ENCODE data around the gene CRIM1. TPM values are rescaled to one million over a fixed set of nuclear protein-coding genes. Genes with fewer than 3 reads are reported as not detected.
"Not testable (repeated sequence)": the region's sequence is repeated elsewhere in the genome, so short reads cannot be mapped to it uniquely, and the experiment has no call there.

Gene CRIM1, protein sequence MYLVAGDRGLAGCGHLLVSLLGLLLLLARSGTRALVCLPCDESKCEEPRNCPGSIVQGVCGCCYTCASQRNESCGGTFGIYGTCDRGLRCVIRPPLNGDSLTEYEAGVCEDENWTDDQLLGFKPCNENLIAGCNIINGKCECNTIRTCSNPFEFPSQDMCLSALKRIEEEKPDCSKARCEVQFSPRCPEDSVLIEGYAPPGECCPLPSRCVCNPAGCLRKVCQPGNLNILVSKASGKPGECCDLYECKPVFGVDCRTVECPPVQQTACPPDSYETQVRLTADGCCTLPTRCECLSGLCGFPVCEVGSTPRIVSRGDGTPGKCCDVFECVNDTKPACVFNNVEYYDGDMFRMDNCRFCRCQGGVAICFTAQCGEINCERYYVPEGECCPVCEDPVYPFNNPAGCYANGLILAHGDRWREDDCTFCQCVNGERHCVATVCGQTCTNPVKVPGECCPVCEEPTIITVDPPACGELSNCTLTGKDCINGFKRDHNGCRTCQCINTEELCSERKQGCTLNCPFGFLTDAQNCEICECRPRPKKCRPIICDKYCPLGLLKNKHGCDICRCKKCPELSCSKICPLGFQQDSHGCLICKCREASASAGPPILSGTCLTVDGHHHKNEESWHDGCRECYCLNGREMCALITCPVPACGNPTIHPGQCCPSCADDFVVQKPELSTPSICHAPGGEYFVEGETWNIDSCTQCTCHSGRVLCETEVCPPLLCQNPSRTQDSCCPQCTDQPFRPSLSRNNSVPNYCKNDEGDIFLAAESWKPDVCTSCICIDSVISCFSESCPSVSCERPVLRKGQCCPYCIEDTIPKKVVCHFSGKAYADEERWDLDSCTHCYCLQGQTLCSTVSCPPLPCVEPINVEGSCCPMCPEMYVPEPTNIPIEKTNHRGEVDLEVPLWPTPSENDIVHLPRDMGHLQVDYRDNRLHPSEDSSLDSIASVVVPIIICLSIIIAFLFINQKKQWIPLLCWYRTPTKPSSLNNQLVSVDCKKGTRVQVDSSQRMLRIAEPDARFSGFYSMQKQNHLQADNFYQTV
- 10 to 100 TPM; 26.7 to 26.9 TPM for total RNA-seq
- polyA plus RNA-seq (2013, experiment 1 of 2), result 14.9 TPM
- 15.4 TPM for polyA plus RNA-seq (2013, experiment 2 of 2)
- long read RNA-seq, experiment 1, full-length matches to known transcripts, result 1 of 8 reads
- long read RNA-seq, experiment 1, partial matches to known transcripts, result 6 of 8 reads
- long read RNA-seq, experiment 1, other reads (novel, unspliced or antisense), result 1 of 8 reads
- long read RNA-seq, experiment 2, full-length matches to known transcripts, result 2 of 5 reads
- long read RNA-seq, experiment 2, partial matches to known transcripts, result 1 of 5 reads
- long read RNA-seq, experiment 2, other reads (novel, unspliced or antisense), result 2 of 5 reads
- long read RNA-seq, experiment 3, full-length matches to known transcripts, result 1 of 9 reads
- long read RNA-seq, experiment 3, partial matches to known transcripts, result 0 of 9 reads
- long read RNA-seq, experiment 3, other reads (novel, unspliced or antisense), result 8 of 9 reads
- long read RNA-seq, experiment 4, partial matches to known transcripts, result 1 of 1 reads
- long read RNA-seq, experiment 4, other reads (novel, unspliced or antisense), result 0 of 1 reads

GRCh38 chr2:36355151-36355889 is at the start of gene CRIM1:
CRIM1 (plus strand) TSS chr2:36355778; CDS start chr2:36356293, 515 bp downstream.
- H3K27ac Mint-ChIP-seq, result peak within 1 kb of the TSS; percentile 74
- 0% methylated on average over 12 to 64 of the region's 82 CpGs for WGBS, 2 experiments (ENCODE audit: insufficient coverage in 1 of 2, insufficient read length in 1 of 2)
- peak within 1 kb of the TSS; percentile 89 for H3K4me3 Mint-ChIP-seq
- H3K36me3 Mint-ChIP-seq (ENCODE audit: low read depth), result no peaks in the 10 kb centered on the region
- Histone ChIP-seq H3K4me3 (ENCODE audit: low read length) (peak within 1 kb of the TSS; percentile 92), H3K9ac (ENCODE audit: extremely low read depth, low read length, poor library complexity, severe bottlenecking) (peak within 1 kb of the TSS; percentile 66), H3K36me3 (ENCODE audit: control insufficient read depth, insufficient read depth, low read length) (no peaks in the 10 kb centered on the region), H3K27ac (ENCODE audit: low read depth, low read length) (peak within 1 kb of the TSS; percentile 40), H3K9me3 (ENCODE audit: control insufficient read depth, low read length) (no peaks in the 10 kb centered on the region), H3K27me3 (ENCODE audit: control insufficient read depth, insufficient read depth, low read length, poor library complexity, severe bottlenecking) (peaks cover 10% of the 10 kb centered on the region), H3K4me1 (ENCODE audit: control insufficient read depth, insufficient read depth, low read length) (peaks cover 3% of the 10 kb centered on the region)
- H3K9me3 Mint-ChIP-seq, result no peaks in the 10 kb centered on the region
- H3K4me1 Mint-ChIP-seq, result peaks cover 49% of the 10 kb centered on the region
- DNase-seq, result peak; percentile 94
- peaks cover 14% of the 10 kb centered on the region for H3K27me3 Mint-ChIP-seq (ENCODE audit: insufficient read depth)
- no peak for TF ChIP-seq CTCF (conservative IDR thresholded peaks at IDR 0.05)

- TF ChIP-seq CTCF (conservative IDR thresholded peaks at IDR 0.05), result no peak
- Histone ChIP-seq H3K36me3 (ENCODE audit: control insufficient read depth, insufficient read depth, low read length) (no peaks in the 10 kb centered on the region), H3K27me3 (ENCODE audit: control insufficient read depth, insufficient read depth, low read length, poor library complexity, severe bottlenecking) (no peaks in the 10 kb centered on the region), H3K27ac (ENCODE audit: low read depth, low read length) (no peak overlapping the region), H3K4me1 (ENCODE audit: control insufficient read depth, insufficient read depth, low read length) (no peaks in the 10 kb centered on the region), H3K9me3 (ENCODE audit: control insufficient read depth, low read length) (peaks cover 11% of the 10 kb centered on the region), H3K4me3 (ENCODE audit: low read length) (no peak overlapping the region), H3K9ac (ENCODE audit: extremely low read depth, low read length, poor library complexity, severe bottlenecking) (no peak overlapping the region)
- Mint-ChIP-seq H3K36me3 (ENCODE audit: low read depth) (no peaks in the 10 kb centered on the region), H3K9me3 (peaks cover 14% of the 10 kb centered on the region), H3K27me3 (ENCODE audit: insufficient read depth) (no peaks in the 10 kb centered on the region), H3K4me1 (peaks cover 3% of the 10 kb centered on the region), H3K4me3 (no peak overlapping the region), H3K27ac (no peak overlapping the region)
- DNase-seq, result no peak
- WGBS, 2 experiments (ENCODE audit: insufficient coverage in 1 of 2, insufficient read length in 1 of 2), result 60 to 82% methylated on average over 1 to 3 of the region's 3 CpGs
Measured at GRCh38 chr2:36307441-36307840, 48.1 kb upstream of the CRIM1 start.

DNA sequence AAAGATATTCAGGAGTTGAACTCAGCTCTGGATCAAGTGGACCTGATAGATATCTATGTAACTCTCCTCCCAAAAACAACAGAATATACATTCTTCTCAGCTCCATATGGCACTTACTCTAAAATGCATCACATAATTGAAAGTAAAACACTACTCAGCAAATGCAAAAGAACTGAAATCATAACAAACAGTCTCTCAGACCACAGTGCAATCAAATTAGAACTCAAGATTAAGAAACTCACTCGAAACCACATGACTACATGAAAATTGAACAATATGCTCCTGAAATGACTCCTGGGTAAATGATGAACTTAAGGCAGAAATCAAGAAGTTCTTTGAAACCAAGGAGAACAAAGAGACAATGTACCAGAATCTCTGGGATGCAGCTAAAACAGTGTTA is 45.1 kb upstream of the CRIM1 start:
- H3K27ac ChIP-seq (ENCODE audit: low read depth, low read length); H3K27ac Mint-ChIP-seq; H3K9ac ChIP-seq (ENCODE audit: extremely low read depth, low read length, poor library complexity, severe bottlenecking); H3K4me1 Mint-ChIP-seq; H3K4me3 Mint-ChIP-seq; DNase-seq; H3K4me1 ChIP-seq (ENCODE audit: control insufficient read depth, insufficient read depth, low read length); H3K36me3 Mint-ChIP-seq (ENCODE audit: low read depth); H3K27me3 Mint-ChIP-seq (ENCODE audit: insufficient read depth); H3K36me3 ChIP-seq (ENCODE audit: control insufficient read depth, insufficient read depth, low read length); H3K4me3 ChIP-seq (ENCODE audit: low read length); H3K27me3 ChIP-seq (ENCODE audit: control insufficient read depth, insufficient read depth, low read length, poor library complexity, severe bottlenecking): not testable (repeated sequence)
- WGBS, 2 experiments (ENCODE audit: insufficient coverage in 1 of 2, insufficient read length in 1 of 2), result 94% methylated on average over 1 of the region's 1 CpG; no CpG with 5 or more reads in 1 of the 2 experiments
- peaks cover 16% of the 10 kb centered on the region for H3K9me3 ChIP-seq (ENCODE audit: control insufficient read depth, low read length)
- peaks cover 34% of the 10 kb centered on the region for H3K9me3 Mint-ChIP-seq

Data from endodermal cell (in vitro differentiated cells).